ENCODE results near the gene NPPC.
"Not testable (repeated sequence)": the region's sequence is repeated elsewhere in the genome, so short reads cannot be mapped to it uniquely, and the experiment has no call there.

Gene NPPC

DNA sequence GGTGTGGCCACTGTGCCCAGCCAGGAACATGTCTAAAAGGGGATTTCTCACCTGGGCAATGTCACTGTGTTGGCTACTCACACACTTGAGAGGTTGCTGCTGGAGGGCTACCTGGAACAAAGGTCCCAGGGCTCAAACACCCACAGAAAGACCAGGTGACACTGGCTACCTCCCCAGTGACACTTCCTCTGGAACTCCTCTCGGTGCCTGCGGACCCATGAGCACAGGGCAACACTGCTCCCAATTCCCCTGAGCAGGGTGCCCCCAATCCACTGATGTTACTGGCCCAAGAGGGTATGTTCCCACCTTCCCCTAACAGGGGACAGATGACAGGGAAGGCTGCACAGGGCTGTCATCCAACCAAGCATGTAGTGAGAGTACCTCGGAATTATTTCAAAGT lies 5.8 kb downstream of the NPPC start:
- DNase-seq (ENCODE audit: low read depth) = no peak

- DNase-seq (ENCODE audit: low read depth) = no peak
These were observed 6.7 kb downstream of the NPPC start for GRCh38 chr2:231919341-231920035.

DNA sequence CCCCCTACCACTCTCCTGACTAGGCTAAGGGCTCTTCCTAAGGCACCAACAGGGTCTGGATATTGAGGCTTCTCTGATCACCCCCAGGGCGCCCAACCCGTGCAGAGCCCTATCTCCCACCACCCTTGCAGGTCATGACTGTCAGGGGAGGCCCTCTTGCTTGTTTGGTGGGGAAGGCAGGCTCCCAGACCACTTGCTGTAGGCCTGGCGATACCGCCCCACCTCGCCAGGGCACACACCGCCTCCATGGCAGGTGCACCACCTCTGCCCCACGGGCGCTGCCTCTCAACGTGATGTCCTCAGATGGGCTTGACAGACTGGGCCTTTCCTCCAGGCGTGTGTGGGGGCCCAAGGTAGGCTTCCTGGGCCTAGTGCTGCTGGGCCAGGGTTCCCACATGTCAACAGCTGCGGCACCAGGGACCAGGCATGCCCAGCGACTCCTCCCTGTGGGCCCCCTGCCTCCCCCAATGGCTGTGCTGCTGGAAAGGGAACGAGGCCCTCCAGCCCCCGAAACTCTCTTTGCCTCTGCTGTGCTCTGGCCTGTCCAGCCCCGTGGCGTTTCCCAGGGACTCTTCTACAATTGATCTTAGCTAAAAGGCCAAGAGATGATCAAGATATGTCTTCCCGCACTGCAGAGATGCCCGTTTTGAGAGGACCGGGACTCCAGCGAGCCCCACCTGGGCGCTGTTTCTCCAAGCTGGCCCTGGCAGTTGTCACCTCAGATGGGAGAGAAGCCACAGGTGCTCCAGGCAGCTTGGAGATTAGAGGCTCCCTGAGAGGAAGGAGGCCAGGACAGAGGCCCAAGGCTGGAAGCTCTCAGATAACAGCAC lies 7.5 kb downstream of the NPPC start:
- no peak for DNase-seq (ENCODE audit: low read depth)

- DNase-seq (ENCODE audit: low read depth) = no peak
These were observed 8.7 kb downstream of the NPPC start for GRCh38 chr2:231917280-231918066.

GRCh38 chr2:231914077-231914690 lies 12.0 kb downstream of the NPPC start:
- DNase-seq (ENCODE audit: low read depth) = no peak

- DNase-seq (ENCODE audit: low read depth) = no peak
These were observed 14.8 kb downstream of the NPPC start for GRCh38 chr2:231911381-231911780.

GRCh38 chr2:231910771-231911170 lies 15.4 kb downstream of the NPPC start:
- DNase-seq (ENCODE audit: low read depth) = no peak

- not testable (repeated sequence) for DNase-seq (ENCODE audit: low read depth)
These were observed 16.0 kb downstream of the NPPC start for GRCh38 chr2:231910161-231910560.

- no peak for DNase-seq (ENCODE audit: low read depth)
These were observed 16.6 kb downstream of the NPPC start for GRCh38 chr2:231909631-231910030.

DNA sequence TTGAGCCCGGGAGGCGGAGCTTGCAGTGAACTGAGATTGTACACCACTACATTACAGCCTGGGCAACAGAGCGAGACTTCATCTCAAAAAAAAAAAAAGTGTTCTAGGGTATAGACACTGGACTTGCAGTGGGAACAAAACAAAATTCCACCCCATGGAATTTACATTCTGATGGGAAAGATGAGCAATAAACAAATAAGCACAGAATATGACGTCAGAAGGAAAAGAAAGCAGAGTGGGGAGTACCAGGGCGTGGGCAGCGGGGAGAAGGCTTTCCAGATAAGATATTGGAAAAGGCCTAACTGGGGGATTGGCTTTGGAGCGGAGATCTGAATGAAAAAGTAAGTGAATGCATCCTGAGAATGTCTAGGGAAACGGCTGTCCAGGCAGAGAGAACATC lies 17.6 kb downstream of the NPPC start:
- no peak for DNase-seq (ENCODE audit: low read depth)

DNA sequence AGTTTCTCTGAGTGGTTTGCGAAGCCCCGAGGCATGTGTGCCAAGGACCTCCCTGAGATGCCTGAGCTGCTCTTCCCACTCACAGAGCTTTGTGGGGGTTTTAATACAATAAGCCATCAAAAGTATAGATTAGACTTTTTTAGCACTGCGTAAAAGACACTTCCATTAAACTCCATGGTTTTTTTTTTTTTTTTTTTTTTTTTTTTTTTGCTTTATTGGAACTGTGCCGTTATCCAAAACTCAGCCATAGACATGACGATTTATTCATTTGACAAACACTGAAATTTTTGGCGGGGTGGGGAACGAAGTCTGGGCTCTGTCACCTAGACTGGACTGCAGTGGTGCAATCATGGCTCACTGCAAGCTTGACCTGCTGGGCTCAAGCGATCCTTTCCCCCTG lies 18.4 kb downstream of the NPPC start:
- no peak for DNase-seq (ENCODE audit: low read depth)

GRCh38 chr2:231905026-231905425 lies 21.2 kb downstream of the NPPC start:
- no peak for DNase-seq (ENCODE audit: low read depth)

DNA sequence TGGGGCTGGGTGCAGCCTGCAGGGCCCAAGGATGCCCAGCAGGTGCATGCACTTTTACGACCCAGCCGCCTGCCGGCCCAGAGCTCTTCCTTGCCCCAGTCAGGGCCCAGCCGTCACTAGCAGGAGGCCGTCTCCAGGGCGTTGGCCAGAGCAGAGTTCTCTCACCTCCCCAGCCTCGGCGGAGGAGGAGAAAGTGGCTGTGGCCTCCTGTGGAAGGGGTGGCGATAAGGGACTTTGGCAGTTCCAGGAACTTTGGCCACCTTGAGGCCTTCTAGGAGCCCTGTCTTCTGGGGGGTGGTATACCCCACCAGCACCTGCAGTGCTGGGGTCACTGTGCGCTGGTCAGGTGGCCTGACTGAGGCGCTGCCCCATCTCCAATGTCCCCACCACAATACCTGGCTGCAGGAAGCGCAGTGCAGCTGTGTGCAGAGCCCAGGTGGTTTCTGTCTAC lies 22.0 kb downstream of the NPPC start:
- no peak for DNase-seq (ENCODE audit: low read depth)

GRCh38 chr2:231902598-231902997 lies 23.6 kb downstream of the NPPC start:
- no peak for DNase-seq (ENCODE audit: low read depth)

- DNase-seq (ENCODE audit: low read depth) = no peak
These were observed 25.2 kb downstream of the NPPC start for GRCh38 chr2:231900972-231901371.

DNA sequence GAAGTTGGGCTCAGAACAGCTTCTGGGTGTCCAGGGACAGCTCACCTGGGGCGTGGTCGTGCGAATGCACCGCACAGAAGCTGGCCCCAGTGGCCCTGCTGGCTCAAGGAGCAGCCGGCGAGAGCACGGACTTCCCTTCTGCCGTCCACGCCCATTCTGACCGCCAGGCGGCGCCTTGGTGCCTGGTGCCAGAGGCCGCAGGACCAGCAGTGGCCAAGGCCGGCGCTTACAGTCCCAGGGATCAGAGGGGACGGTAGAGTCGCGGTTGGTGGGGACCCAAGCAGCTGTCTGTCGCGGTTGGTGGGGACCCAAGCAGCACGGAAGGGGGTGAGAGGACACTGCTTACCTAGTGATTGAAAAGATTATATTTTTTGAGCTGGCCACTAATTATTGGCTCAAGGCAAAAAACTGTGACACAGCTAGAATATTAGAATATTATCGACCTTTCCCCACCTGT lies 25.7 kb downstream of the NPPC start:
- no peak for DNase-seq (ENCODE audit: low read depth)

- no peak for DNase-seq (ENCODE audit: low read depth)
These were observed 31.4 kb downstream of the NPPC start for GRCh38 chr2:231894566-231895380.

DNA sequence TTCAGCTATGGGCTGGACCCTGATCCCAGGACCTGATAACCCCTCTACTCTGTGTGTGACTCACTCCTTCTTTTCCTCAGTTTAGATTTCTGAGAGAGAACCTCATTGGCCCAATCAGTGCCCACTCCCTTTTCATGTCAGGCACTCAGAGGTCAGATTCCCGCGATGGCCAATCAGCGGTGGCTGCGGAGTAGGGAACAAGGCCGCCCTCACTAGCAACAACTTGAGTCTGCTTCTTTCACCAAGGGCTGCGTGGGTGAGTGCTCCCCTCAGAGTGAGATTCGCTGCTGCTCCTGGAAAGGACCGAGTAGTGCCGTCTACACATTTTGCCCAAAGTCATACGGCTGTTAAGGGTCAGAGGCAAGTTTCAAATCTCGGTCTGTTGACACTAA lies 34.7 kb downstream of the NPPC start:
- no peak for DNase-seq (ENCODE audit: low read depth)

DNA sequence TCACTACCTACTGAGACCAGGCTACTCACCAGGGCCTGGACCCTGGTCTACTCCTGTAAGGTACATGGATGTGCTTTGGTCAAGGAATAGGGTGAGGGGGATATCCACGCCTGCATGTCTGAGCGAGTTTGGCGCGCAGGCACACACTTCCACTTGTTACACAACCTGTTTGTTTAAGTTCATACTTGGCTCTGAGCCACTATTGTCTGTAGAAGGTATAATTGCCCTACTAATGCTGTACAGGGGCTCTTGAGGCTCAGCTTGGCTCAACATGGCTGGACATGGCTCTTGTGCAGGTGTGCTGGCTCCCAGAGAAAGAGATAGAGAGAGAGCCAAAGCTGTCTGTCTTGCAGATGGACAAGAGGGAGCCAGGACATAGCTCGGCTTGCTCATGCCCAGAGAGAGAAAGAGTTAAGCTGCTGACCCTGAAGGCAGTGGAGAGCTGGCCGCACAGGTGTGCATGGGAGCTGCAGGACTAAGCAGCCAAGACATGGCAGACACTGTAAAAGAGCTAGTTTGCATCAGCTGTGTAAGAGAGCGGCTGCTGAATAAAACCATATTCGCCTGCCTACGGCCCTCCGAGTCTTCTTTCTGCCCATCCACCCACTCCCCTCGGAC lies 35.2 kb downstream of the NPPC start:
- no peak for DNase-seq (ENCODE audit: low read depth)

- no peak for DNase-seq (ENCODE audit: low read depth)
These were observed 38.4 kb downstream of the NPPC start for GRCh38 chr2:231887756-231888155.

Data from GM04504 (cell line).